HG02981 (cell line): ENCODE results near the gene UCMA.

Experiments
- ATAC-seq: cut with Tn5 transposase; IDR thresholded peaks from one replicate; pipeline ENCODE4 v1.9.1; 2021; ENCODE audit warnings: mild to moderate bottlenecking, moderate library complexity; ENCODE audit not compliant: unreplicated experiment

Gene UCMA

GRCh38 chr10:13189961-13190360 lies 44.2 kb downstream of the UCMA start:
- ATAC-seq, result no peak

DNA sequence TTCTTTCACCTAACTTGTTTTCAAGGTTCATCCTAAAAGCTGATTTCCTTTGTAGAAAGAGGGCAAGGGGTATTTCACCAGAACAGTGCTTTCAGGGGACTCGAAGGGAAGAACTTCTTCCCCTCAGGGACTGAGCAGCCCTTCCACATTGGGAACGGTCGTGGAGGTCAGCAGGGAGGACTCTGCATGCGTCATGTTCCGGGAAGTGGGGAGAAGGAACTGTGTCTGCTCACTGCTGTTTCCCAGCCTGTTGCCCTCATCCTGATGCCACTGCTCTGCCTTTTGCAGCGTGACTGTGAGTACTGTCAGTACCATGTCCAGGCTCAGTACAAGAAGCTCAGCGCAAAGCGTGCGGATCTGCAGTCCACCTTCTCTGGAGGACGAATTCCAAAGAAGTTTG lies 45.6 kb downstream of the UCMA start:
- no peak for ATAC-seq

DNA sequence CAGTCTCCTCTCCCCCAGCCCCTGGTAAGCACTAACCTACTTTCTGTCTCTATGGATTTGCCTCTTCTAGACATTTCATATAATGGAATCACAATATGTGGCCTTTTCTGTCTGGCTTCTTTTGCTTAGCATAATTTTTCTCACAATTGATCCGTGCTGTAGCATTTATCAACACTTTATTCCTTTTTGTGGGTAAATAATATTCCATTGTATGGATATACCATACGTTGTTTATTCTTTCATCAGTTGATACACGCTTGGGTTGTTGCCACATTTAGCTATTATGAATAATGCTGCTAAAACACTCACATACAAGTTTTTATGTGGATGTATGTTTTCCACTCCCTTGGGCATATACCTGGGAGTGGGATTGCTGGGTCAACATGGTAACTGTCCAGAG lies 47.0 kb downstream of the UCMA start:
- ATAC-seq, result no peak

DNA sequence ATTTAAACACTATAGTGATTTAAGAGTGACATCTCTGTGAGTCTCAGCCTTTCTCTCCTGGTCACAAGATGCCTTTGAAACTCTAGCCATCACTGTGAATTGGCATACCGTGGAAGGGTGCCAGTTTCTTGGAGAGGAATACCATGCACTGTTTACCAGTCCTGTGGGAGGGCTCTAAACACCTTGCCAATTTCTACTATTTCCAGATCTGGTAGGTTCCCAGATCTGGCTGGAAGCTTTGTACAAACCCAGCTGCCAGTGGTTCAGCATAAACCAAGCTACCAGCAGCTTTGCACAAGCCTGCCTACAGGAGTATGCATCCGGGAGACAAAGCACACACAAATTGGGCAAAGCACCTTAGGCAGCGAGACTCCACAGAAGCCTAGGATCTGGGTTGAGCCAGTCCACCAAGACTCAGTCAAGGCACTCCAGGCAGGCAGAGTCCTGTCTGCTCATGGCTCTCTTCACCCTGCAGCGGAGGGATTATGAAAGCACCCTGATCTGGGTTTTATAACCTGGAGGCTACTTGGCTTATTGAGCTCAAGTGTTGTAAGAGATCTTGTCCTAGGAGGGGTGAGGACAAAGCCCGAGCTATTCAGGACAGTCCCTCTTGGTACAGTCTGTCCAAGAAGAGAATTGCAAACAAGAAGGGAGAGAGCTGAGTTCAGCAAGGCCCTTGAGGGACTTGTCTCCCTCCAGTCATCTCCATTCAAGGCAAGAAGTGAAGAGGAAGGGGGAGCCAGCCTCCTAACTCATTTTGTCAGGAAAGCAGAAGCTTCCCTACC lies 49.3 kb downstream of the UCMA start:
- ATAC-seq, result no peak

- no peak for ATAC-seq
Observed at GRCh38 chr10:13184276-13184675, 49.9 kb downstream of the UCMA start.

DNA sequence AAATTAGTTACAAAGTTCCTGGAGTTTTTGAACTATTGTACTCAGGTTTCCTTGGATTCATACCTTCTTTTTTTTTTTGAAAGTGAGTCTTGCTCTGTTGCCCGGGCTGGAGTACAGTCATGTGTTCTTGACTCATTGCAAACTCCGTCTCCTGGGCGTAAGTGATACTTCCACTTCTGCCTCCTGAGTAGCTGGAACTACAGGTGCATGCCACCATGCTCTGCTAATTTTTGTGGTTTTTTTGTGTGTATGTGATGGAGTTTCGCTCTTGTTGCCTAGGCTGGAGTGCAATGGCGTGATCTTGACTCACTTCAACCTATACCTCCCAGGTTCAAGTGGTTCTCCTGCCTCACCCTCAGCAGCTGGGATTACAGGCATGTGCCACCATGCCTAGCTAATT lies 50.5 kb downstream of the UCMA start:
- ATAC-seq, result peak; percentile 57

- ATAC-seq, result no peak
Observed at GRCh38 chr10:13182424-13182823, 51.8 kb downstream of the UCMA start.

DNA sequence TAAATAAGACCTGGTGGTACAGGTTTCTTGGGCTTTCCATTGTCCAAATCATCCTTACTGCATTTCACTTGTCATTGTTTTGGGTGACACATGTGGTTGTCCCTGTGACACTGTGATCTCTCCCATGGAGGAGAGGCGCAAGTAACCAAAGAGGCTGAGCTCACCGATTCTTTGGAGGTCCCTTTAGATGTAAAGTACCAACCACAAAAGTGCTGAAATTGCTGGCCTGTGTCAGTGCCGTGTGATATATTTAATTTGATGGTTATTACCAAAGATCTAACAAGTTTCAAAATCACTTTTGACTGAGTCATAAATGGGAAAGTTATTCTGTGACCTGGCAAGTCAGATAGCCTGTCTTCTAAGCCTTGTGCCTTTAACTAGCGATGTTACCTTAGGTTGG lies 53.4 kb downstream of the UCMA start:
- no peak for ATAC-seq

DNA sequence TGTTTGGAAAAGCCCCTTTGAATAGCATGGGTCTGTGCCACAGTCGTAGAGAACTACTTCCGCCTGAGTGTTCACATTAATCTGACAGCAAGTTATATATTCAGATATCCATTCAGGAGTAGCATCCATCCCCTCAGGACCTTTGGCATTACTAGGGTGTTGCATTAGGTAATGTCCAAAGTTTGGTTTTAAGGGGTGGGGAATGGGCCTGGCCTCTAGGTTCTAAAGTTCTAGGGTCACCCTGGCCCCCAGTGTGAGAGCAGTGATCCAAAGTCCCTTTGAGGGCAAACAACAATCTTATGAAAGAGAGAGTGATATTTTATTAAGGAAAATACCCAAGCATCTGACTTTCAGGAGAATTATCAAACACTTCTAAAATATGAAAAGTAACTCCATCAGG lies 60.6 kb downstream of the UCMA start:
- ATAC-seq, result no peak
